Prostate gland (tissue), 2 donors: ENCODE measurements around the gene EBF3.

ENCODE experiments used
- CTCF ChIP-seq, 4 experiments: fragments of 200-600 bp in 2 of 4; fragments of 450-650 bp in 2 of 4; sonication (generic) in 2 of 4; IDR thresholded peaks; 1 replicate in 3 of 4; 2 replicates in 1 of 4; pipeline ENCODE4 v1.5.1; 2016 to 2019; ENCODE audit warnings: antibody characterized with exemption in 4 of 4, mild to moderate bottlenecking in 2 of 4, moderate library complexity in 2 of 4
- POLR2A ChIP-seq: fragments of 450-650 bp; IDR thresholded peaks from one replicate; pipeline ENCODE4 v1.6.1; 2016; ENCODE audit warnings: antibody characterized with exemption, mild to moderate bottlenecking

- TF ChIP-seq CTCF (IDR thresholded peaks at IDR 0.05) = no peak
- TF ChIP-seq POLR2A = no peak
These were observed 154.2 kb downstream of the EBF3 start for GRCh38 chr10:129809841-129810240.
